Pancreas (tissue), 10 donors: ENCODE results near the gene CHGA. TPM values are rescaled to one million over a fixed set of nuclear protein-coding genes. Genes with fewer than 3 reads are reported as not detected.

Experiments
- ATAC-seq, 4 donors: fragments of 200-7000 bp; cut with Tn5 transposase; one replicate each; pipeline versions ENCODE4 v1.8.0 to v1.9.1; 2020; ENCODE audit warnings: mild to moderate bottlenecking in 4 of 4, moderate library complexity in 4 of 4
- DNase-seq, 6 donors: peaks; one replicate each; pipeline ENCODE4 v3.0.0-alpha.2; 2020
- FAIRE-seq: peaks from 2 replicates; lab custom pipeline; 2012; peaks lifted over from hg19 to GRCh38; lab: Jason Lieb, UNC
- H3K27ac ChIP-seq, 4 donors: fragments of 200-600 bp; sonication (generic); 1 replicate in 3 of 4; 2 replicates in 1 of 4; pipeline versions ENCODE4 v1.5.0 to v1.8.0; 2020
- H3K27me3 ChIP-seq, 4 donors: fragments of 200-600 bp; one replicate each; pipeline ENCODE4 v1.8.0; 2021
- H3K36me3 ChIP-seq, 3 donors: fragments of 200-600 bp; sonication (generic) in 1 of 3; one replicate each; pipeline versions ENCODE4 v1.5.0 to v1.8.0; 2020 to 2021
- H3K4me1 ChIP-seq, 3 donors: fragments of 200-600 bp; one replicate each; pipeline ENCODE4 v1.8.0; 2021
- H3K4me3 ChIP-seq, 4 donors: fragments of 200-600 bp; sonication (generic) in 2 of 4; one replicate each; pipeline versions ENCODE4 v1.5.0 to v1.8.0; 2020 to 2021
- H3K9me3 ChIP-seq, 4 donors: fragments of 200-600 bp; one replicate each; pipeline ENCODE4 v1.8.0; 2021
- CTCF ChIP-seq, 4 donors: fragments of 200-600 bp; sonication (generic) in 3 of 4; IDR thresholded peaks; one replicate each; pipeline versions ENCODE4 v1.5.0 to v1.8.0; 2021; ENCODE audit warnings: antibody characterized with exemption in 4 of 4
- WGBS, 2 donors: extraction: QIAGEN DNeasy Blood & Tissue Kit; methylation state at CpG; one replicate each; pipeline ENCODE4 v1.1.7; 2013; 5-methylcytosine and 5-hydroxymethylcytosine counted together
- intact Hi-C, 3 donors: fragments of 100-400 bp; cut with DNase I; formaldehyde crosslinking; loops; one replicate each; pipeline versions ENCODE4 v1.11.1 to v1.14.2; 2022
- polyA plus RNA-seq, 2 donors: library from polyadenylated mRNA; stranded (reverse); fragments of 200-250 nt; gene quantifications; one replicate each; pipeline ENCODE4 v1.2.3, GENCODE V29; 2013
- total RNA-seq, 6 donors: library from RNA; stranded (reverse); fragmentation: NEBNext Ultra II Directional in 4 of 6; extraction: Animal tissue kit (Norgen Biotek cat#: 25700) in 4 of 6; gene quantifications; one replicate each; pipeline versions ENCODE4 v1.2.1 to v1.2.4, GENCODE V29; 2021 to 2023
- donor health status: healthy with polysubstance abuse.
- donor health status: DM: no; HTN: no; CAD: no; lungs with moderate emphysema.
- donor health status: DM: no; HTN: no; CAD: no.
- donor health status: control.
- donor health status: control.
- donor health status: Bipolar disorder and iron deficiency.
- donor health status: DM: yes; HTN: yes; CAD: no.
- donor health status: DM: no; HTN: no; CAD: no.
- donor health status: DM: no; HTN: no; CAD: no.
- donor health status: DM: yes; HTN: yes; CAD: no.

The CHGA gene
- total and polyA plus RNA-seq, 8 donors = 30.3 to 1,505 (median 112) TPM

GRCh38 chr14:92906823-92907222, 16.1 kb upstream of the CHGA start:
- Histone ChIP-seq H3K27ac (no peak overlapping the region), H3K36me3 (no peaks in the 10 kb centered on the region), H3K27me3 (no peaks in the 10 kb centered on the region), H3K4me3 (no peak overlapping the region), H3K4me1 (no peaks in the 10 kb centered on the region), H3K9me3 (no peaks in the 10 kb centered on the region)
- DNase-seq = no peak
- WGBS, 2 donors = 35 to 38% methylated on average over 6 of the region's 6 CpGs
- ATAC-seq = peak in 1 of 4 donors; percentile 15
- FAIRE-seq = no peak
- intact Hi-C loops = no loop called here
- no peak for TF ChIP-seq CTCF (IDR thresholded peaks at IDR 0.05)

GRCh38 chr14:92907316-92907911, 15.5 kb upstream of the CHGA start:
- TF ChIP-seq CTCF (IDR thresholded peaks at IDR 0.05) = no peak
- 67 to 80% methylated on average over 6 of the region's 6 CpGs for WGBS, 2 donors
- intact Hi-C loops = no loop called here
- Histone ChIP-seq H3K4me1 (no peaks in the 10 kb centered on the region), H3K27me3 (no peaks in the 10 kb centered on the region), H3K4me3 (no peak overlapping the region), H3K27ac (no peak overlapping the region), H3K36me3 (no peaks in the 10 kb centered on the region), H3K9me3 (no peaks in the 10 kb centered on the region)
- no peak for FAIRE-seq
- DNase-seq = no peak
- ATAC-seq = no peak

GRCh38 chr14:92914087-92914656, 8.8 kb upstream of the CHGA start:
- FAIRE-seq = no peak
- WGBS, 2 donors = 7 to 14% methylated on average over 7 of the region's 7 CpGs
- TF ChIP-seq CTCF (IDR thresholded peaks at IDR 0.05) = no peak

GRCh38 chr14:92916201-92916600, 6.7 kb upstream of the CHGA start:
- no peaks in the 10 kb centered on the region for H3K4me1 ChIP-seq
- no peak overlapping the region for H3K4me3 ChIP-seq
- no peak for ATAC-seq
- H3K27me3 ChIP-seq = no peaks in the 10 kb centered on the region
- TF ChIP-seq CTCF (IDR thresholded peaks at IDR 0.05) = no peak
- 72 to 76% methylated on average over 4 of the region's 4 CpGs for WGBS, 2 donors
- no peak overlapping the region for H3K27ac ChIP-seq
- H3K9me3 ChIP-seq = no peaks in the 10 kb centered on the region
- FAIRE-seq = no peak
- no peak for DNase-seq
- no peaks in the 10 kb centered on the region for H3K36me3 ChIP-seq
- intact Hi-C loops = no loop called here

More at GRCh38 chr14:92914087-92914656, 8.8 kb upstream of the CHGA start:
- H3K9me3 ChIP-seq = no peaks in the 10 kb centered on the region
- no peaks in the 10 kb centered on the region for H3K27me3 ChIP-seq
- ATAC-seq (peak in 2 of 4 donors; percentile 68 to 85), DNase-seq (peak in 3 of 6 donors; percentile 46 to 72 (median 50))
- H3K4me3 ChIP-seq = no peak overlapping the region
- no peak overlapping the region for H3K27ac ChIP-seq
- no peaks in the 10 kb centered on the region for H3K4me1 ChIP-seq
- intact Hi-C loops = no loop called here
- no peaks in the 10 kb centered on the region for H3K36me3 ChIP-seq
